ENCODE results near the gene TRIM39.

TRIM39 gene

DNA sequence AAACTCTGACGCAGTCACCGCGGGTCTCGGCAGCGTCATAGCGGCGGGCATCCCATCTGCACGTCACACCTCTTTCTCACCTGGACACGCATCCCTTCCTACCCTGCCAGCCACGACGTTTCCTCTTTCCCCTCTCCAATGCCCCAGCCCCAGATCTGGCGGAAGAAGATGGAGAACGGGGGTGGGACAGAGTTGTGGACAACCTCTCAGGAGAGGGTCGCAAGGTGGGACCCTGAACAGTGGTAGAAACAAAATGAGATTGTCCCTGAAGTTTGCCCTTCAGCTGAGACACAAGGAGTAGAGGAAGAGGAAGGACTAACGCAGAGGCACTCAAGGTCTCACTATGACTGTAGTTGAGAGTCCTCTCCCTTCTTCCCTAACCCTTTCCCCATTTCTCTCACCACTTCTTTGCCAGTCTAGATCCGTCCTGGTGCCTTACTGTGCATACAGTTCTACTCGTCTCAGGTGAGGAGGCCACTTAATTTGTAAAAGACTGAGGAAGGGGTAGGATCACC lies 562 bp downstream of the TRIM39 start:
- no peak for DNase-seq (ENCODE audit: low spot score)

DNA sequence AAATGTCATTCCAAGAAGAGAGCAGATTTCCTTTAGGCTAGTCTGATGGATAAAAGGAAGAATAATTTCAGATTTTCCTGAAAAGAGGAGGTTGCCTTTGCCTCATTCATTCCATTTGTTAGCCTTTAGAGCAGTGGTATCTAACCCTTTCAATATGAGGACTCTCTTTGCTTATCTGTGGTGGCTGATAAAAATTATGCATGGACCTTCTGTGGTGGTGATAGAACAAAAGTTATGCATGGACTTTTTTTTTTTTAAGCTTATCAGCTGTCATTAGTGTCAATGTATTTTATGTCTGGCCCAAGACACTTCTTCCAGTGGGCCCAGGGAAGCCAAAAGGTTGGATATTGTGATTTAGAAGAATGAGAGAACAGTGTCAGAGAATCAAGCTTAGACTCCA lies 1.7 kb downstream of the TRIM39 start:
- no peak for DNase-seq (ENCODE audit: low spot score)

DNA sequence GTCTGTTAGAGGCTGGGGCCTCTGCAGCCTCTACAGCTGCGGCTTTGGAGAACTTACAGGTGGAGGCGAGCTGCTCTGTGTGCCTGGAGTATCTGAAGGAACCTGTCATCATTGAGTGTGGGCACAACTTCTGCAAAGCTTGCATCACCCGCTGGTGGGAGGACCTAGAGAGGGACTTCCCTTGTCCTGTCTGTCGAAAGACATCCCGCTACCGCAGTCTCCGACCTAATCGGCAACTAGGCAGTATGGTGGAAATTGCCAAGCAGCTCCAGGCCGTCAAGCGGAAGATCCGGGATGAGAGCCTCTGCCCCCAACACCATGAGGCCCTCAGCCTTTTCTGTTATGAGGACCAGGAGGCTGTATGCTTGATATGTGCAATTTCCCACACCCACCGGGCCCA lies 2.6 kb downstream of the TRIM39 start:
- DNase-seq (ENCODE audit: low spot score) = no peak

GRCh38 chr6:30331981-30332380 lies 5.3 kb downstream of the TRIM39 start:
- DNase-seq (ENCODE audit: low spot score) = no peak

GRCh38 chr6:30334075-30334783 lies 7.5 kb downstream of the TRIM39 start:
- no peak for DNase-seq (ENCODE audit: low spot score)

DNA sequence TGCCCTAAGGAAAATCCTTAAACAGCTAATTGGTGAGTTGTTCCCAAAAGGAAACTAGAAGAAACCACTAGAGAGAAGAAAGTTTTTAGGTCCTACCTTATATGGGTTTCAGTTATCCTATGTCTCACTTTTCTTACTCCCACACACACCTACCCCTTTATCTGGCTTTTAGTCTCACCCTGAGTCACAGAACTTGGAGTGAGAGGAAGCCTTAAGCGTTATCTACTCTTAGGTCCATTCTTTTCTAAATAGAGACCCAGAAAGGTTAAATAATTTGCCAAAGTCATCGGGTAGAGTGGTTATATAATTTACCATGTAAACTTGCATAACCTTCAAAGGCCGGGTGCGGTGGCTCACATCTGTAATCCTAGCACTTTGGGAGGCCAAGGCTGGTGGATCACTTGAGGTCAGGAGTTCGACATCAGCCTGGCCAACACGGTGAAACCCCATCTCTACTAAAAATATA lies 13.9 kb downstream of the TRIM39 start:
- no peak for DNase-seq (ENCODE audit: low spot score)

DNA sequence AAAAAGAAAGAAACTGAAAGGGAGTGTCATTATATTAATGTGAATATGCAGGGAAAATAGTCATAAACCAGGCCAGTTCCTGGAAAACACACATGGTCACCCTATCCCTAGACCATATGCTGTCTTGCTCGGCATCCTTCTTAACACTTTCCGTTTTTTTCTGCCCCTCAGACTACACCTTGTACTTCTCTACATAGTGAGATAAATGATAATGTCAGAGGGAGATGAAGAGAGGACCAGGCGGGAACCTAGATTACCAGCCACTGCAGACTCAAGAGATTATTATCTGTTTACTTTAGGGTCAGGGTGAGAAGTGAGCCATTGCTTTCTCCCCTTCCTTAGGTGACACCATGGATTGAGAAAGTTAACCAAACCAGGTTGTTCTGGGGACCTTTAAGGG lies 14.5 kb downstream of the TRIM39 start:
- DNase-seq (ENCODE audit: low spot score) = no peak

GRCh38 chr6:30341728-30342127 lies 15.0 kb downstream of the TRIM39 start:
- no peak for DNase-seq (ENCODE audit: low spot score)

DNA sequence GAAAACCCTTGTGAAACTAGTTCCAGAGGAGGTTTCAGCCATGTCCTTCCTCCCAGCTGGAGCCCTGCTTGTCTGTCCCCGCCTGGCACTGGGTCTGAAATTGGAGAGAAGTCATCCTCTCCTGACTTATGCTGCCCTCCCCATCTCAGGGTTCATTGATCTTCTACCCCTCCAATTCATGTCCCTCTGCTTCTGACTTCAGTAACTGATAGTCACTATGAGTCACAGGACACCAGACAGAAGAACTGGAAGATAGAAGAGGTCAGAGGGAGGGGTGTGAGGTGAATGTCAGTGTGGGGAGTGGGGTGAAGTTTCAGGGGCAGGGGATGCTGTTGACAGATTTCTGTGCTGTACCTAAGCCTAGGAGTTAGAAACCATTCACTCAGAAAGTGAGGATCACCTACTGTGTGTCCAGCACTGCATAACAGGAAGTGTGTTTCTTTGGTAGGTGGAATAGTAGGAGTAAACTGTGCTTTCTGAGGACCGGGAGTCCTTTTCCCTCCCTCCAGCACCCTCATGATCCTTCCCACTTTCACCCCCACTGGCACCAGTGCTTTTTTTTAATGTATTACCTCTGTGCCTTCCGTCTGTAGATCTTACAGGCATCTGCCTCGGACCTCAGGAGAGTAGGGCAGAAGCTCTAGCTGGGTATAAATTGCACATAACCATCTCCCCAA lies 17.6 kb downstream of the TRIM39 start:
- no peak for DNase-seq (ENCODE audit: low spot score)

DNA sequence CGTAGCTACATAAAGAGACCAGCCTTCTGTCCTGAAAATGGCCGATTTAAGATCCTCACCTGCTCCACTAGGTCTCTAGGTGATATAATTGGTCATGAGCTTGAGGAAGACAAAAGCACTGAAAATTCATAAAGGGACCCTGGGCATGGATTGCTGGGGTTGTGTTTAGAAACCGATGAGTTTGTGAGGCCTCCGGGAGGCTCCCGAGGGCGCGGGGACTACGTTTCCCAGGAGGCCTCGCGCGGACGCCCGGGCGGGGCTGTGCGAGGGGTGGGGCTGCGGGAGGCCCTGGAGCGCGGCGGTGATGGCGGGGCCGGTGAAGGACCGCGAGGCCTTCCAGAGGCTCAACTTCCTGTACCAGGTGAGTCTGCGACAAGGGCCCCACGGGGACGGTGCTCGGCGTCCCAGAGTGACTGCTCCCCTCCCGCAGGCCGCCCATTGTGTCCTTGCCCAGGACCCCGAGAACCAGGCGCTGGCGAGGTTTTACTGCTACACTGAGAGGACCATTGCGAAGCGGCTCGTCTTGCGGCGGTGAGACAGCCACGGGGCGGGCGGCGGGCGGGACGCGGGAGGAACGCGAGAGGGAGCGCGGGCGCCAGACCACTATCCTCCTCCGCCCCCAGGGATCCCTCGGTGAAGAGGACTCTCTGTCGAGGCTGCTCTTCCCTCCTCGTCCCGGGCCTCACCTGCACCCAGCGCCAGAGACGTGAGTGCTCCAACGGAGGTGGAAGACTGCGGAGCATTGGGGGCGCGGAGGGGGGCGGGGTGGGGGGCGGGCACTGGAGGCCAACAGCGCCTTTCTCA lies 18.3 kb downstream of the TRIM39 start, which contains the start of gene RPP21:
TSS of gene RPP21 (plus strand) at position 289 of the 804 bp plus-strand sequence. CDS start at position 305, 16 bp downstream.
- peak; percentile 81 for DNase-seq (ENCODE audit: low spot score)

DNA sequence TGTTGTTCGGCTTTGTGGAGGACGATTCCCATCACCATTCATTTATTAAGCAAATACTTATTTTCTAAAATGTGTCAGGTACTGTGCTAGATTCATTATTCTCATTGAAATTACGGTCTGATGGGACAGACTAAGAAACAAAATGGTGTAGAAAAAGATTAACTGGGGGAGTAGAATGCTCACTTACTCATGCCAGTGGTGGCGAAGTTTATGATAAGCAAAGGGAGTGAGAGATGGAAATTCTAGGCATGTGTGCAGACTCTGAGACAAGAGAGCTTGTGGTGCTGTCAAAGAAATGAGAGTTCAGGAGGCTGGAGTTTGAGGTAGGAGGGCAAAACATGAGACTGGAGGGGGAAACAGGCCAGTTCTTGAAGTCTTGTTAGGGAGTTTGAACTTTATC lies 19.1 kb downstream of the TRIM39 start:
- no peak for DNase-seq (ENCODE audit: low spot score)

DNA sequence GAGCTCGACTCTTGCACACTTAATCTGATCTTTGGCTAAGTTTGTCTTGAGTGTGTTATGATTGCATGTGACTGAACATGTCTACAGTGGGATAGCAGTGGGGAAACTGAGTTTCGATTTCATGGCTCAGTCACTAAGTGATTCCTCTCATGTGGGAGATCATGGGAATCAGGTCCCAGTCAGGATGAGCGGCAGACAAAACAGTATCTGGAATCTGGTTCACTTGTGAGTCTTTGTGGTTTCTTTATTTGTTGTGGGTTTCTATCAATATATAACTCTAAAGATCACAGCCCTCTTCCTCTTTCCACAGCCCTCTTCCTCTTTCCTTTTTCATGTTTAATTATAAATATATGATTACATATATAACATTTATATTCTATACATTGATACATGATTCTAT lies 22.2 kb downstream of the TRIM39 start:
- no peak for DNase-seq (ENCODE audit: low spot score)

GRCh38 chr6:30349421-30350177 lies 22.9 kb downstream of the TRIM39 start:
- no peak for DNase-seq (ENCODE audit: low spot score)

- no peak for DNase-seq (ENCODE audit: low spot score)
These were observed 23.8 kb downstream of the TRIM39 start for GRCh38 chr6:30350524-30350923.

- no peak for DNase-seq (ENCODE audit: low spot score)
These were observed 25.8 kb downstream of the TRIM39 start for GRCh38 chr6:30352550-30352949.

- DNase-seq (ENCODE audit: low spot score) = no peak
These were observed 28.6 kb downstream of the TRIM39 start for GRCh38 chr6:30355281-30355680.

DNA sequence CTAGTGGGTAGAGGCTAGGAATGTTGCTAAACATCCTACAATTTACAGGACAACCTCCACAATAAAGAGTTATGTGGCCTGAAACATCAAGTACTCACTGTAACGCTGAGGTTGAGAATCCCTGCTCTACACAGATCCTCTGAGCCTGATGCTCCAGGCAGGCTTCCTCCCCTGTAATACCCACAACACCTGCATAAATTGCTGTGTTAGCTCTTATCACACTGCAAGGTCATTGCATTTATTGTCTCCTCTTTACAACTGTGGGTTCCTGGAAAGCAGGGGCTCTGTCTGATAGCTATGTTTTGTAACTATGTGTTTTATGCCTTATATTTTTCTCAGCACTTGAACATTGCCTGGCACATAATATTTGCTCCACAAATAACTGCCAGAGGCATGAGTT lies 29.8 kb downstream of the TRIM39 start:
- DNase-seq (ENCODE audit: low spot score) = no peak

DNA sequence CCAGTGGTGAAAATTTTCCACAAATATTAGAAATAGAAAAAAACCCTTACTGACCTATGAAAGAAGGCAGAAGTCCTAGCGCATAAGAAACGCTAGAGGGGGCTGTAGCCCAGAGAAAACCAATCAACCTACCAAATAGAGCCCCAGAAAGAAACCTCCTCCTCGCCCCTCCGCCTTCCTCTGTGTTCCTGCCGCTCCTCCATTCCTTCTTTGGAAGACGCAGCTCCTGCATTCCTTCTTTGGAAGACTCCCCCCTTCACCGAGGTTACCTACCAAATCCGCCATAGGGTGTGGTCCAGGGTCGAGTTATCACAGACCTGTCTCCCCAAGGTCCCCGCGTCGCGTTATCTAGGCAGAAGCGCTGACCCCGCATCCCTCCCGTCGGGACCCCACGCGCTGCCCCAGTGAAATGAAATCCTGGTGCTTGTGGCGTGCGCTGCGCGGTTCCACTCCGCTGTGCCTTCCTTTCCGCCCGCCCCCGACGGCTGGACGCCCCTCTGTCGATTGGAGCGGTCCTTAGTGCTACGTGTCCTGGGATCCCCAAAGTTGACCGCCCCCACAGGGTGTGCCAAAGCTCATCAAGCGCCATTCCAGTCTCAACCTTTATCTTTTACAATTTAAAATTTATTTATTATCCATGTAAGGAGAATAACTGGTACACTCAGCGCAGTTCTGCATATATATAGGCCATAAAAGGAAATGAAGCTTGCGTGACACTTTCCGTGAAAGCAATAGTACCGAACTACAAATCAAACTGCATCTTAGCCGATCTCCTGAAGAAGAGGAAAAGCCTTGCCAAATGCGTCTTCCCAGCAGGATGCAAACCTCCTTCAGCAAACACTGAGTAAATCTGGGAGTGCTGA lies 31.2 kb downstream of the TRIM39 start:
- DNase-seq (ENCODE audit: low spot score) = peak; percentile 83

DNA sequence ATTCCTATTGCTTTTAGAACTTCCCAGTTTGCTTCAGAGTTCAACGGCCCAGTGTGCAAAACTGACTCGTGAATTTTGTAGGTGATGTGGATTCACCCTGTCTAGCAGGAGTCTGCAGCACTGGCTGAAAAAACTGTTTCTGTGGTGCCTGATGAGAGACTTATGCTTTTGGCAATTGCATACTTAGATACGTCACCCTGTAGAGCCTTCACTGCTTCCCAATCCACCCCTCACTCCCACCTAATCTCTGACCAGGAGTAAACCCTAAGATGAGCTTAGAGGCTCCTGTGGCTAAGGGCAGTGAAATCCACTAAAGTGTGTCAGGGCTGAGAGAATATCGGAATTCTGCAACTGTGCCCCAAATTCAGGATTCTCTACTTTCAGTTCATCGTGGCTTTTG lies 32.5 kb downstream of the TRIM39 start:
- no peak for DNase-seq (ENCODE audit: low spot score)

GRCh38 chr6:30360139-30360538 lies 33.4 kb downstream of the TRIM39 start:
- no peak for DNase-seq (ENCODE audit: low spot score)

- DNase-seq (ENCODE audit: low spot score) = no peak
These were observed 34.9 kb downstream of the TRIM39 start for GRCh38 chr6:30361661-30362060.
